IPS-20b (cell line): ENCODE measurements around the gene TBL1Y.
"Not testable (repeated sequence)": the region's sequence is repeated elsewhere in the genome, so short reads cannot be mapped to it uniquely, and the experiment has no call there.

Experiments used
- H3K27ac ChIP-seq: one replicate; pipeline ENCODE4 v1.5.1; 2013; ENCODE audit warnings: low read length
- H3K27me3 ChIP-seq: 2 replicates; pipeline ENCODE4 v1.6.1; 2013; ENCODE audit warnings: mild to moderate bottlenecking, low read length, inconsistent platforms; ENCODE audit not compliant: insufficient read depth
- H3K36me3 ChIP-seq: 2 replicates; pipeline ENCODE4 v1.6.1; 2013; ENCODE audit warnings: low read depth, mild to moderate bottlenecking, inconsistent platforms, low read length, moderate library complexity; ENCODE audit not compliant: insufficient read depth
- H3K4me1 ChIP-seq: 2 replicates; pipeline ENCODE4 v1.6.1; 2013; ENCODE audit warnings: mild to moderate bottlenecking, control low read depth, inconsistent platforms, low read length, moderate library complexity; ENCODE audit not compliant: insufficient read depth
- H3K4me3 ChIP-seq: 2 replicates; pipeline ENCODE4 v1.5.1; 2013; ENCODE audit warnings: mild to moderate bottlenecking, low read length, inconsistent platforms
- H3K9ac ChIP-seq: 2 replicates; pipeline ENCODE4 v1.6.1; 2013; ENCODE audit warnings: low read depth, mild to moderate bottlenecking, inconsistent platforms, low read length, moderate library complexity
- H3K9me3 ChIP-seq: 2 replicates; pipeline ENCODE4 v1.6.1; 2013; ENCODE audit warnings: mild to moderate bottlenecking, low read depth, low read length, inconsistent platforms; ENCODE audit not compliant: insufficient read depth

The TBL1Y gene

GRCh38 chrY:7016521-7016920 lies 106.0 kb downstream of the TBL1Y start:
- Histone ChIP-seq H3K9ac (no peak overlapping the region), H3K27me3 (no peaks in the 10 kb centered on the region), H3K9me3 (no peaks in the 10 kb centered on the region), H3K4me3 (no peak overlapping the region), H3K36me3 (no peaks in the 10 kb centered on the region), H3K4me1 (no peaks in the 10 kb centered on the region), H3K27ac (no peak overlapping the region)

- Histone ChIP-seq H3K9ac (no peak overlapping the region), H3K9me3 (no peaks in the 10 kb centered on the region), H3K27ac (no peak overlapping the region), H3K4me3 (no peak overlapping the region), H3K27me3 (no peaks in the 10 kb centered on the region), H3K36me3 (no peaks in the 10 kb centered on the region), H3K4me1 (no peaks in the 10 kb centered on the region)
Measured at GRCh38 chrY:7017244-7018080, 107.0 kb downstream of the TBL1Y start.

- H3K9me3 ChIP-seq: no peaks in the 10 kb centered on the region
- no peaks in the 10 kb centered on the region for H3K4me1 ChIP-seq
- no peaks in the 10 kb centered on the region for H3K27me3 ChIP-seq
- H3K36me3 ChIP-seq: no peaks in the 10 kb centered on the region
- H3K27ac ChIP-seq: no peak overlapping the region
- no peak overlapping the region for H3K9ac ChIP-seq
- H3K4me3 ChIP-seq: no peak overlapping the region
Measured at GRCh38 chrY:7039037-7039436, 128.5 kb downstream of the TBL1Y start.

- Histone ChIP-seq H3K4me1 (no peaks in the 10 kb centered on the region), H3K4me3 (no peak overlapping the region), H3K27me3 (no peaks in the 10 kb centered on the region), H3K27ac (no peak overlapping the region), H3K9ac (no peak overlapping the region), H3K36me3 (no peaks in the 10 kb centered on the region), H3K9me3 (no peaks in the 10 kb centered on the region)
Measured at GRCh38 chrY:7040662-7041061, 130.2 kb downstream of the TBL1Y start.

GRCh38 chrY:7041983-7042382 lies 131.5 kb downstream of the TBL1Y start:
- H3K27ac ChIP-seq: no peak overlapping the region
- H3K4me3 ChIP-seq: no peak overlapping the region
- H3K27me3 ChIP-seq: no peaks in the 10 kb centered on the region
- H3K4me1 ChIP-seq: no peaks in the 10 kb centered on the region
- no peak overlapping the region for H3K9ac ChIP-seq
- H3K9me3 ChIP-seq: no peaks in the 10 kb centered on the region
- H3K36me3 ChIP-seq: no peaks in the 10 kb centered on the region

GRCh38 chrY:7052461-7052860 lies 142.0 kb downstream of the TBL1Y start:
- H3K9ac ChIP-seq, H3K27me3 ChIP-seq, H3K4me1 ChIP-seq, H3K36me3 ChIP-seq, H3K9me3 ChIP-seq, H3K4me3 ChIP-seq, H3K27ac ChIP-seq: not testable (repeated sequence)

GRCh38 chrY:7056886-7057285 lies 146.4 kb downstream of the TBL1Y start:
- Histone ChIP-seq H3K9ac (no peak overlapping the region), H3K36me3 (no peaks in the 10 kb centered on the region), H3K27me3 (no peaks in the 10 kb centered on the region), H3K27ac (no peak overlapping the region), H3K4me1 (peaks cover 5% of the 10 kb centered on the region; the same call in 1 of the 2 replicates), H3K9me3 (no peaks in the 10 kb centered on the region), H3K4me3 (no peak overlapping the region)

GRCh38 chrY:7078725-7079124 lies 168.2 kb downstream of the TBL1Y start:
- no peaks in the 10 kb centered on the region for H3K9me3 ChIP-seq
- no peaks in the 10 kb centered on the region for H3K4me1 ChIP-seq

GRCh38 chrY:7080548-7080947 lies 170.1 kb downstream of the TBL1Y start:
- not testable (repeated sequence) for H3K36me3 ChIP-seq

More at GRCh38 chrY:7078725-7079124, 168.2 kb downstream of the TBL1Y start:
- no peak overlapping the region for H3K27ac ChIP-seq
- no peaks in the 10 kb centered on the region for H3K36me3 ChIP-seq
- no peak overlapping the region for H3K4me3 ChIP-seq
- H3K9ac ChIP-seq: no peak overlapping the region
- H3K27me3 ChIP-seq: no peaks in the 10 kb centered on the region

GRCh38 chrY:7085606-7086005 lies 175.1 kb downstream of the TBL1Y start:
- no peaks in the 10 kb centered on the region for H3K27me3 ChIP-seq
- no peak overlapping the region for H3K4me3 ChIP-seq
- H3K4me1 ChIP-seq: no peaks in the 10 kb centered on the region
- H3K9me3 ChIP-seq: no peaks in the 10 kb centered on the region
- H3K36me3 ChIP-seq: no peaks in the 10 kb centered on the region
- no peak overlapping the region for H3K27ac ChIP-seq
- no peak overlapping the region for H3K9ac ChIP-seq

More at GRCh38 chrY:7080548-7080947, 170.1 kb downstream of the TBL1Y start:
- H3K4me1 ChIP-seq, H3K27ac ChIP-seq, H3K9ac ChIP-seq, H3K4me3 ChIP-seq, H3K27me3 ChIP-seq, H3K9me3 ChIP-seq: not testable (repeated sequence)

GRCh38 chrY:7092836-7093235 lies 182.3 kb downstream of the TBL1Y start:
- no peaks in the 10 kb centered on the region for H3K27me3 ChIP-seq
- H3K27ac ChIP-seq: no peak overlapping the region
- no peaks in the 10 kb centered on the region for H3K9me3 ChIP-seq
- H3K9ac ChIP-seq: no peak overlapping the region
- no peak overlapping the region for H3K4me3 ChIP-seq
- H3K4me1 ChIP-seq: no peaks in the 10 kb centered on the region
- H3K36me3 ChIP-seq: no peaks in the 10 kb centered on the region

- H3K27ac ChIP-seq: no peak overlapping the region
- H3K9ac ChIP-seq: no peak overlapping the region
- H3K4me3 ChIP-seq: no peak overlapping the region
- no peaks in the 10 kb centered on the region for H3K27me3 ChIP-seq
- no peaks in the 10 kb centered on the region for H3K36me3 ChIP-seq
- H3K9me3 ChIP-seq: no peaks in the 10 kb centered on the region
- no peaks in the 10 kb centered on the region for H3K4me1 ChIP-seq
Measured at GRCh38 chrY:7094365-7094764, 183.9 kb downstream of the TBL1Y start.
